IPS DF 19.7 (cell line): ENCODE data around the gene ARHGAP4.

Source experiments
- DNase-seq: peaks from one replicate; pipeline ENCODE4 v3.0.0-alpha.2; 2013; ENCODE audit warnings: low read depth, low spot score

The ARHGAP4 gene

DNA sequence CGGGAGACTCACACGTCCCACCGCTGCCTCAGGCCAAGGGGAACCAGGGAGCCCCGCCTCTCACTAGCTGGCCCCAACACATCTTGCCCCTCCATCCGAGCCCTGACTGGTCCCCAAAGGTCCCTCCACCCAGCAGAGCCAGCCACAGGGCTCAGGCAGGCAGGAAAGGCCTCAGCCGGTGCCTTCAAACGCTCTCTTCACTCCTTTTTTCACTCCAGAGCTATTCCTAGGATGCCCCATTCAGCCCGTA, 1.5 kb upstream of the ARHGAP4 start:
- no peak for DNase-seq

DNA sequence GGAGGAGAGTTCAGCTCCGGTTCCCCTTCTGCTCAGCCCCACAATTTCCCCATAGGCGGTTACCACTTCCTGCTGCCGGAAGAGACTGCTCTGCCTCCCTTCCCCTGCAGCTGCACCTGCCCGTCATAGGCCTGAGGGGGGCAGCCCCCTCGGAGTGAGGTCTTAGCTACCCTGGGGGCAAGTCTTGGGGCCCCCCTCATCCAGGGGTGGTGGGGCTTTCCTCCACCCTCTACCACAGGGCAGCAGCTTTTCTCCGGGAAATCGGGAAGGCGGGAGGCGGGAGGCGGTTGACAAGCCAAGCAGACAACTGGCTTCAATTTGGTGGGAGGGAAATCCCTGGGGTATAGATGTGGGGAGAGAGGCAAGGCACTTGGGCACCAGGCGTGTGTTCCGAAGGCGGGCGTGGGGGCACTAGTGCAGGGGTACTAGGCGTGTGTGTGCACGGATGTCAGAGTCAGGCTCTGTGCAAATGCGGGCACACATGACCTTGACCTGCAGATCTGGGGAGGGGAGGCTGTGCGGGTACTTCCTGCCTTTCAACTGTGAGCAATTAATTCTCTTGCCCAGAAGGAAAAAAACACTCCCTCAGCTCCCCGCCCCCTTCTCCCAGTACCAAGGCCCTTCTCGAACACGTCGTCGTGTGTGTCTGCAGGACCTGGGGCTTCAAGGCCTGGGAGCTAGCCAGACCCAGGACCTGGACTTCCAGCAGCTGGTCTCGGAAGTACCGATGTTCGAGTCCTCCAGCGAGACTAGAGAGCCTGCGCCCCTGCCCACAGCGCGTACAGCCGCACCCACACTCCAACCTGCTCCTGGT, 1.0 kb upstream of the ARHGAP4 start:
- no peak for DNase-seq

DNA sequence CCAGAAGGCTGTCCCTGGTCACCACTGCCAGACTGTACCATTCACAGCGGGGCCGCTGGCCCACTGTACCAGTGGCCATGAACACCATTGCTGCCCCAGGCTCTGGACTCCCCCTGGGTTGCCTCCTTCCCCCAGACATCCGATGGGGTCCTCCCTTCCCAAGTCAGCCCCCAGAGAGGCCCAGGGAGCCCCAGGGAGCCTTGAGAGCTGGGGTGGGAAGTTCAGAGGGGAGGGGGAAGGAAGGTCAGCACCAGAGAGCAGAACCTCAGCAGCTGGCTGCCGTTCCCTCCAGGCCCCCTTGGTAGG, 441 bp upstream of the ARHGAP4 start:
- no peak for DNase-seq

DNA sequence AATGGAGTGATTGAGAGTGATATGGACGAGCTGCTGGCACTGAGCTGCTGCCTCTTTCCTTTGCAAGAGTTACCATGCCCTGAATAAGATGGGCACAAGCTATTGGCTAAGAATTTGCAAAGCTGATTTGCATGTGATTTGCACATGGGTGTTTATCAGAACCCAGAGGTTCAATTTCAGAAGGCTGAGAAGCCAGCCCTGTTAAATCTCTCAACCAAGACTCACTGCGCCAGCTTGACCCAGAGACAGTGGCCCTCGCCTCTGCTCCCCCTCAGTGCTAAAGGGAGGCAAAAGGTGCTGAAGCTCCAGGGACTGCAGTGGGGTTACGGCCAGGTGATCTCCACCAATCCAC, 701 bp downstream of the ARHGAP4 start:
- DNase-seq = no peak

DNA sequence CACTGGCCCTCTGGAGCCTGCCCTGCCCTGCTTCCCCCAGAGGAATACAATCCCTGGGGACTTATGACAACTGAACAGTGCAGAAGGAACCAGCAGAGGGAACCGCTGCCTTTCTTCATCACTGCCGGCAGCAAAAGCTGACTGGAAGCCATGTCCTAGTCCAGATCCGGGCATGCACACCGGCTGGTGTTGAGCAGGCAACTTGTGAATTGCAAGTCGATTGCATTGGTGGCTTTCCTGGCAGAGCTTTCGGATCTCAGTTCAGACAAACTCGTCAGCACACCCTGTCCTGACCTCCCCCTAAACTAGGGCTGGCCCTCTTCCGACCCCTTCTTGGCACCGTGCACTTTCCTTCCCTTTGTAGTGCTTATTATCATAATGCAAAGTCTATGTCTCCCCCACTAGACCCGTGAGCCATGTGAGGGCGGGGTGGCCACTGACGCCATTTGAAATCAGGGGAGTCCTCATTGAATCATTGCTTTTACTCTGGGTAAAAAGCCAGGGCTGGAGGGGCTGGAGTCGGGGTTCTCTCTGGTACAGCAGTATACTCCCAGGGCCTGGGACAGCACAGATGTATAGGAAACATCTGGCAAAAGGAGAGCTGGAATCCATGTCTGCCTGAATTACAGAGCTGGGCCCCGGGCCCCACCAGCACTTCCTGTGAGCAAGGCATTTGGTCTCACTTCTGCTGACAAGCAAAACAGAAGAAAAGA, 1.8 kb downstream of the ARHGAP4 start:
- no peak for DNase-seq

DNA sequence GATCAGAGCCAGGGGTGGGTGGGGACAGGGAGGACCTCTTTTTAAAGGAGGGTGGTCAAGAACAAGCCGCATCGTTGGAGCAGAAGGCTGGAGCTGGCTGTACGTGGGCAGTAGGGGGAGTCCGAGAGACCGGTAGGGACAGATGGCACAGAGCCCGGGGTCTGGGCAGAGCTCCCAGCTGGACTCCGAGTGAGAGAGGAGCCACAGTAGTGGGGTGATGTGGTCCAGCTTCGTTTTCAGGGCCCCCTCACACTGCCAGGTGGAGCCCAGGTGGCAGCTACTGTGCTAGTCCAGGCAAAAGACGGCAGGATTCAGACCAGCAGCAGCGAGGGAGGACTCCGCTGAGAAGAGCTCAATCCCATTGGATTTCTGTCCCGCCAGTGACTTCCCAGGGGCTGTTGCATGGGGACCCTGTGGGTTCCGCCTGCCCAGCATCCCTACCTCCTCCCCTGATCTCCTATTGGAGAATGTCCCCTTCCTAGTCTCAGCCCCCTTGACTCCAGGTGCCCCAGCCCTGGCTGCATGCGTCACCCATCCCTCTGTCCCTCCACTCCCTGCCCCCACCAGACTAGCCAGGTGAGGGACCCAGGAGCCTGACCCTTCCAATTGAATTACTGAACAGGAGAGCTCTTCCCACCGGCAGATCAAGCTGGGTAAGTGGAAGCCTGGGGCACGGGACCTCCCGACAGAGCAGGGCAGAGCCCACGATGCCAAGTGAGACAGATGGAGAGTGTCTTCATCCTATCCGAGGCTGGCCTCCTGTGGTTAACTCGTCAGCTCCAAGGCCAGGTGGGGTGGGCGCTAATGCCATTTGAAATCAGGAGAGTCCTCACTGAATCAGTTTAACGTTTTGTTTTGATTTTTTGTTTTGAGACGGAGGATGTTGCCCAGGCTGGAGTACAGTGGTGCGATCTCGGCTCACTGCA, 2.9 kb downstream of the ARHGAP4 start:
- no peak for DNase-seq

DNA sequence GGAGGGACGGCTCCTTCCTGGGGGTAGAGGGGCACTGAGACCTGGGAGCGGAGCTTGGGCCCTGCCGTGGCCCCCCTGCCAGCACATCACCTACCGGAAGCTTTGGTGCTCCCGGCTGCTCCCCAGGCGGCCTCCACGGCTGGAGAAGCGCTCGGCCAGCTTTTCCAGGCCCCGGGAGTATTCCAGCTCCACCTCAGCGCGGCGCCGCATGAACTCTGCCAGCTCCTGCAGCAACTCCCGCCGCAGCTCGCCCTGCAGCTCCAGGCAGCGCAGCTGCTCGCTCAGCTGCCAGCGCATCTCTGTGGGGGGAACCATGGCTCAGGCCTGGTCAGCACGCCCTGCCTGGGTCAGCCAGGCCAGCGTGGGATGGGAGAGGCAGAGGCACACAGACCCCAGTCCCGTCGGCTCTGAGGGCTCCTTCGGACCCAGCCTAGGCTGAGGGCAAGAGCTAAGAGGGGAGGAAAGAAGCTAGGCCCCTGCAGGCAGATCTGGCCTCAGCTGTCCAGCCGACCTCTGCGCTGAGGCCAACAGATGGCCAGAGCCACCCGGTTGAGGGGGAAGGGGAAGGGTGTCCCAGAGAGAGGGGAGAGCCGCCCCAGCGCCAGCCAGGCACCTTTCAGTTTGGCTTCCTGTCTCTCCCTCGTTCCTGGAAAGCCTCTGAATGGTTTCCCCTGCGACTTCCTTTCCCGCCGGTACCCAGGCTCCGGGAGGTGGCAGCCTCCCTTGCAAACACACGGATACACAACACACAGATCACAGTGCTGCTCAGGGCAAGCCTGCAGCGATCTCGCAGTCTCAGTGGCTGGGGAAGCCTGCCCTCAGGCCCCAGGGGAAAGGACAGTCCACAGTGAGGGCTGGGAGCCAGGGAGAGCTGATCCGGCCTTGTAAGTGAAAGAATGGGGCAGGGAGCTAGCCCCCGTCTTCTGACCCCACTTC, 4.3 kb downstream of the ARHGAP4 start:
- DNase-seq = no peak

DNA sequence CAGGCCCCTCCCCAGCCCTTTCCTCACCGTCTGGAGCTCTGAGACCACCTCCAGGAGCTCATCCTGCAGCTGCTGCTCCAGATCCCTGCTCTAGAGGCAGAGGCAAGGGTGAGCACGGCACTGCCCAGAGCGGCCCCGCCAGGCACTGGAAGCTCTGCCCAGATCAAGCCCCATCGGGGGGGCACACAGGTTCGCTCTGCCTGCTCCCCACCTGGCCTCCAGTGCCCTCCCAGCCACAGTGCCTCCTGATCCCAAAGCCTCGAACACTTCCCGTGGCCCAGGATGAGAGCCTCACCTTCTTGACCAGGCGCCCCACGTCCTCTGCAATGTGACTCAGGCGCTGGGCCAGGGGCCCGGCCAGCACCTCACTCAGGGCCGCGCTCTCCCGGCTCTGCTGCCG, 5.0 kb downstream of the ARHGAP4 start:
- no peak for DNase-seq

DNA sequence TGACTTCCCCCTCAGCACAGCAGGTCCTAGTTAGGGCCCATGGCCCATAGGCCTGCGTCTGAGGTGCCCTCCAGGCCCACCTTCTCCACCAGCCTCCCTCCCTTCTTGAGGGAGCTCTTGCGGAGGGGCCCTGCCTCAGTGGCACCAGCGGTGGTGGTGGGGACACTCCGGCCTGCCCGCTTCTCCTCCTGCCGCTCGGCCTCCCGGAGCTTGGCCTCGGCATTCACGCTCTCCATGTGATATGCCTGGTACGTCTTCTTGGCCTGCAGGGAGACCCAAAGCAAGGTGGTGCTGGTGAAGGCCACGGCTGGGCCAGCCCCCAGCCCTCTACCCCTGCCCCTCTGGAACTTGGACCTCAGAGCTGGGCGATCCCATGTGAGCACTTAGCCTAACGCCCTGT, 5.5 kb downstream of the ARHGAP4 start:
- no peak for DNase-seq

DNA sequence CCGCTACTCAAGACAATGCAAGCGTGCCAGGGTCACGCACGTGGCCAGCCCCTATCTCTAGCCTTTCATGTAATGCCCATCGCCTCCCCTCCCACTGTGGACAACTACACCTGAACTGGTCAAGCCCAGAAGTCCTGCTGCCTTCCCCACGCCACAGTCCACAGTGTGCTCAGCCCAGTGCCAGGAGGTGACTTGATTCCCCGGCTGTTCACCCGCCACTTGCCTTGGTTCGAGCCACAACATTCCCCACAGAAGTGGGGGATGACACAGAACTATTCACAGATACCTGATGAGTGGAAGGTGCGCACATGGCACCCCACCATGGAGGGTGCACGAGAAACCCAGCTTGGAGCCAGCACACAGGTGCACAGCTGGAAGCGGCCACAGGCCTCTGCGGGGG, 6.8 kb downstream of the ARHGAP4 start:
- no peak for DNase-seq

DNA sequence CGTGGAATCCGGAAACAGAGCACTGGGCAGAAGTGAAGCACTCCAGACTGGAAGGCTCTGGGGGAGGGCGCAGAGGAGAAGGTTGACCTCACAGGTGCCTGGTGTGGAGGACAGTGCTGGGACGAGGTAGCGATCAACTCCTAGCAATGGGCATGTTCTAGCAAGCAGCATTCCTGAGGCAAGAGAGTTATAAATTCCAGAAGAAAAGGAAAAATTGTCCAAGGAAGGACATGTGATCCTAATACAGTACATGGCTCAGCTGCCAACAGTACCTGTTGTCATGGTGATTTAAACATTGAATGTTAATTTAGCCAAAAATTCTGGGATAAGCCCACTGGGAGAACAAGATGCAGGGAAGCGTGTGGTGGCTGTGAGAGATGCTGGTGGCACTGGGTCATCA, 8.2 kb downstream of the ARHGAP4 start:
- no peak for DNase-seq

DNA sequence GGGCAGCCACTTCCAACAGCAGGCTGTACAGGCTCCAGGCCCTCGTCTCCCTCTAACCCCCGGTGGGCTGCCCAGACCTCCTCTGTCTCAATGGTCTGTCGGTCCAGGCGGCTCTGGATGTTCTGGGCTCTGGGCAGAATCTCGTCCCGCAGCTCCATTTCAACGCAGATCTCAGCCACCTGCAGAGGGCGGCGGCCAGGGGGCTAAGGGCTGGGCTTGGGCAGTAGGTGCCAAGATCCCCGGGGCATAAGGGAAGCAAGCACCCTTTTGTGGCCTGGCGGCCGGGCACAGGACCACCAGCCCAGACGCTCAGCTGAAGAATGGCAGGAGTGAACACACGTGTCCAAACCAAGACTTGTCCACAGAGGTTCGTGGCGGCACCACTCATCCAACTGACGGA, 12.4 kb downstream of the ARHGAP4 start:
- DNase-seq = no peak

DNA sequence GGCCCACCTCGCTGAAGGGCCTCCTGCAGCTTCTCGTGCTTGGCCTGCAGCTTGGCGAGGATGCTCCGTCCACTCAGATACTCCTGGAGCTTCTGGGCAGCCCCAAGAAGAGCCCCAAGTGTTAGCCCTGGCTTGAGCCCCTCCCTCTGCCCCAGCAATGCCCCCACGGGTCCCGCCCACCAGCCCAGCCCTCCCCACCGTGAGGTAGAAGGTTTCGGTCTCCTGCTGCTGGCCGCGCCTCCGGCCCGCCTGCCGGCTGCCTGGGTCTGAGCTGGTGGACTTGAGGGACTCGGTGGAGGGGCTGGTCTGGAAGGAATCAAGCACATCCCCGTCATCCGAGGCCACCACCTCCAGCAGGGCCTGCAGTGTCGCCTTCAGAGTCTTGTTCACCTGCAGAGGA, 12.9 kb downstream of the ARHGAP4 start:
- no peak for DNase-seq

DNA sequence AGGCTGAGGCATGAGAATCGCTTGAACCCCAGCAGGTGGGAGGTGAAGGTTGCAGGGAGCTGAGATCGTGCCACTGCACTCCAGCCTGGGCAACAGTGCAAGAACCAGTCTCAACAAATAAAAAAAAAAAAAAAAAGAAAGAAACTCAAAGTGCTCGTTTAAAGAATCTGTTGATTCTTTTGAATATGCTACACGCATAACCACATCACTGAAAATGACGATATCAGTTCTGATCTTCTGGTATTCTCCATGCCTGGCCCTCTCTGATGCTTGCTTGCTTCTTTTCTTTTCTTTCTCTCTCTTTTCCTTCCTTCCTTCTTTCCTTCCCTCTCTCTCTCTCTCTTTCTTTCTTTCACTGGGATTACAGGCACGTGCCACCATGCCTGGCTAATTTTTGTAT, 14.3 kb downstream of the ARHGAP4 start:
- DNase-seq = no peak

DNA sequence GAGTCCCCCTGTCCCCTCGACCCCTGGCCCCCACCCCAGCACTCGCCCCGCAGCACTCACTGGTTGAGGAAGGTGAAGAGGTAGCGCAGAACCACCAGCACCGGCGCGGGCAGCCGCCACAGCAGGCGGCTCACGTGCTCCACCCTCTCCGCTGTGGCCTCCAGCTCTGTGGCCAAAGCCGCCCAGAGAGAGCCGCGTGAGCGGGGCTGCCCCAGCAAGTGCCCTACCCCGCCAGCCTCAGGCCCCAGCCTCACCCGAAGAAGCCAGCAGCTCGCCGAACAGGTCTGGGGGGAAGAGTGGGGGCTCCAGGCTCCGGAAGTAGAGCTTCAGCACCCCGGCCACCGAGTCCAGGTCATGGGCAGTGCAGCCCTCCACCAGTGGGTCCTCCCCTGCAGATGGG, 15.6 kb downstream of the ARHGAP4 start:
- DNase-seq = no peak

DNA sequence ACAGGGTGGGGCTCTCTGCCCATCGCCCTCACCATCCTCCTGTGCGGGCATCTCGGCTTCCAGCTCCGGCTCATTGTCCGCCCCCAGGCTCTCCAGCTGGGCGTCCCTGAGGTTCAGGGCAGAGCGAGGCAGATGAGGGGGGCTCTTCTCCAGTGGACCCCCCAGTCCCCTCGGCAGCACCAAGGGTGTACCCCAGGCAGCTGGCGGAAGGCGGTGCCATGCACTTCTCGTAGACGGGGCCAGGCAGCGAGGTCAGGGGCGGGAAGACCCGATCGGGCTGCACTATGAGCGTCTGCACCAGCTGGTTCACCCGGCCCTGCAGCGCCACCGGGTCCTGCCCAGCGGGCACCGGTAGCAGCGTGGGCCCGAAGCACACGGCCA, 16.1 kb downstream of the ARHGAP4 start:
- DNase-seq = no peak

DNA sequence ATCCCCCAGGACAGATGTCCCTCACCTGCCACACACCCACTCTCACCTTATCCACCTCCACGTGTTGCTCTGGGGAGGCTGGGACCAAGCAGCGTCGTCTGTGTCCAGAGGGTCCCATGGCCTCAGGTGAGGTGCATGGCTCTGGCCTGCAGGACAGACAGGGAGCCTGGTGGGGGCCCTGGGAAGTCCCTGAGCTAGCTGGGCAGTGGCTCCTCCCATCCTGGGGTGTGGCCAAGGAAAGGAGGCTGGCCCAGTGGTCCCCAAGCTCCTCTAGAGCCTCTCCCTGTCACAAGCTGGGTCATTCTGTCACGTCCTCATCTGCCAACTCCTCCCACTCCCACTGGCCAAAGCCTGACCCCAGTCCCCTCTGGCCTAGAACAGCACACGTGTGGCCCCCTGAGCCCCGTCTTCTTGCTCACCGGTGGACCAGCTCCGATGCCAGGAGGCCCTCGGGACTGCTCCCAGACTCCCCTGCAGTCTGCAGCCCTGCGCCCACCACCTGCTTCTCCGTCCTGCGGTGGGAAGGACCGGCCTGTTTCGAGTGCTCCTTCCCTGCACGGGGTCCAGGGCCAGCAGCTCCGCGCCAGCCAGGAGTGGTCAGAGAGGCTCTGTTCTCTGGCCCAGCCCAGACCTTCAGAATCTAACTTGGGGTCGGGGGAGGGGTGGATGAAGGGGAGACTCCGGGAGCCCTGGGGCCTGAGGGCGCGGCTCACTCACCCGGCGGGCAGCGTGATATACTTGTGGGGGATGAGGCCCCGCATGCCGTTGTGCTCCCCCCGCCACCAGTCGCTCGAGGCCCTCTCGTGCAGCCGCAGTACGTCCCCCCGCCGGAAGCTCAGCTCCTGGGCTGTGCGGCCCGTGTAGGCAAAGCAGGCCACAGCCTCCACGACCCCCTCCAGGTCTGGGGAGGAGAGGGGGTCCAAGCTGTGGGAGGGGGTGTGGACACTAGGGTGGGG, 16.8 kb downstream of the ARHGAP4 start:
- DNase-seq = no peak

DNA sequence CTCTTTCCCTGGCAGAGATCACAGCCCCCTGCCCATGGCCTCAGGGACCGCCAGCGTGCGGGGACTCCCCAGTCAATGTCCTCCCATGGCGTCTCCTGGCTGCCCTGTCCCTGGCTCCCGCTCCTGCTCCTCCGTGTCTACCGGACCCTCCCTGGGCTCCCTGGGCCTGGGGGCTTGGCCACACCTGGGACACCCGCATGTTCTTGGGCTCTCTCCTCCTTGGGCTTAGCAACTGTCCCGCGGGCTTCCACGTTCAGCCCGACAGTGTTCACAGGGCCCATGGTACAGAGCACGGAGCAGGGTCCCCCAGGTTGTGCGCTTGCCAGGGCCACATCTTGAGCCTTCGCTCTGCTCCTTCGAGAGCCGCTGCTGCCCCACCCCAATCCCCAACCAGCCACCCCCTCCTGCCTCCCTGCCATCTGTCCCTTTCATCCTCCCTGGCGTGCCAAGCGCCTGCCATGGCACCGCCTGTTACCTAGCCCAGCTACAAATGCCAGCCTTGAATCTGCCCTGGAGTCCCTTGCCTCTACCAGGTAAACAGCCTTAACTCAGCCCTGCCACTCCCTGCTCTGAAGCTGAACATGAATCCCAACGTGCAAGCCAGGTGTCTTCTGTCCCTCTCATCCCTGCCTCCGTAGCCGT, 17.7 kb downstream of the ARHGAP4 start:
- DNase-seq = no peak

DNA sequence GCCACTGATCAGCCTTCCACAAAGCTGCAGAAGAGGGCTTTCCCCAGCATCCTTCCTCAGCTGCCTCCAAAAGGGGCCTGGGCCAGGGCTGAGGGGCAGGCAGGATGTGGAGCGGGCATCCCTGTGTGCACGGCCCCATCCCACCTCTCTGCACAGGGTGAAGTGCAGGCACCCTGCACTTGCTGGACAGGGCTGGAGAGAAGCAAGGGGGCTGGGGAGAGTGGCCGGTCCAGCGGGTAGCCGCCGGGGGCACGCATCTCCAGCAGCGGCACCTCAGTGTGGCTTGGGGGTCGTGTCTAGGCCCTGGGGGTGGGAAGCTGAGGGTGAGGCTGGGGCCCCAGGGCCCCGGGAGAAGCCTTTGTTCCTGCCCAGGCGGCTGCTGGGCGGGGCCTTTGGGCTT, 18.6 kb downstream of the ARHGAP4 start:
- DNase-seq = no peak
